Measurements from ENCODE around the gene MXRA7.

- TF ChIP-seq EZH2 (IDR thresholded peaks at IDR 0.05; ENCODE audit: insufficient read depth, poor library complexity, severe bottlenecking) (no peak), EZH2phosphoT487 (IDR thresholded peaks at IDR 0.05; ENCODE audit: insufficient read depth, low read depth) (no peak)
These were observed 50.7 kb downstream of the MXRA7 start for GRCh38 chr17:76659928-76660655.
